Measurements from ENCODE around the gene CHERP. TPM values are rescaled to one million over a fixed set of nuclear protein-coding genes. Genes with fewer than 3 reads are reported as not detected.

Gene CHERP
- total and polyA plus RNA-seq, 2 of the 13 experiments (the other 11 are each of a cell fraction or from before 2014, with no cell fraction given) = 4.3 to 5.4 TPM

- Histone ChIP-seq H2AFZ (ENCODE audit: low read length) (no peak overlapping the region), H3K4me3 (replicated peaks in 1 of 3; ENCODE audit: insufficient read depth in 1 of 3, low read depth in 2 of 3, low read length in 3 of 3) (no peak overlapping the region), H3K27ac (ENCODE audit: extremely low read length, insufficient read depth, low read length) (no peak overlapping the region), H3K79me2 (ENCODE audit: insufficient read depth, low read length) (peaks cover 53% of the 10 kb centered on the region), H4K20me1 (ENCODE audit: insufficient read depth, low read length) (peaks cover 12% of the 10 kb centered on the region; the same call in 1 of the 2 replicates), H3K9ac (ENCODE audit: insufficient read depth, low read depth, low read length) (no peak overlapping the region), H3K27me3 (ENCODE audit: control insufficient read depth in 1 of 2, insufficient read depth in 2 of 2, low read length in 2 of 2) (no peaks in the 10 kb centered on the region; a peak in 1 of 5 replicates), H3K36me3 (replicated peaks in 1 of 2; ENCODE audit: control insufficient read depth in 1 of 2, insufficient read depth in 2 of 2, low read length in 2 of 2) (peaks cover 16 to 40% of the 10 kb centered on the region in 2 experiments; a peak in 4 of 5 replicates), H3K4me1 (ENCODE audit: insufficient read depth, low read length) (peaks cover 17% of the 10 kb centered on the region), H3K9me3 (ENCODE audit: low read length) (no peaks in the 10 kb centered on the region), H3K4me2 (ENCODE audit: low read depth, low read length) (no peak overlapping the region)
- TF ChIP-seq HMG20A (CRISPR knock-in tag; IDR thresholded peaks at IDR 0.05; ENCODE audit: borderline replicate concordance) (no peak), AGO2 (optimal IDR thresholded peaks at IDR 0.05; ENCODE audit: low read depth, low read length) (peak; percentile 54), HNRNPLL (IDR thresholded peaks at IDR 0.05; ENCODE audit: low read depth, low read length, poor library complexity, severe bottlenecking) (no peak), ATF4 (CRISPR knock-in tag; IDR thresholded peaks at IDR 0.05) (no peak), NKX3-1 (CRISPR knock-in tag; IDR thresholded peaks at IDR 0.05) (no peak), ZNF687 (CRISPR knock-in tag; IDR thresholded peaks at IDR 0.05) (peak; percentile 21; the same call in 1 of the 2 replicates), TEAD3 (CRISPR knock-in tag; optimal IDR thresholded peaks at IDR 0.05; ENCODE audit: borderline replicate concordance) (no peak), ZNF850 (CRISPR knock-in tag; conservative IDR thresholded peaks at IDR 0.05) (no peak), LBX2 (CRISPR knock-in tag; IDR thresholded peaks at IDR 0.05; ENCODE audit: borderline replicate concordance) (no peak), PLSCR1 (CRISPR knock-in tag; IDR thresholded peaks at IDR 0.05; ENCODE audit: borderline replicate concordance) (no peak)
- intact Hi-C loops (cut with micrococcal nuclease; ENCODE audit: unreplicated experiment) = no loop called here
- in situ Hi-C loops (cut with HindIII; ENCODE audit: extremely low pct_ligation_motif_present, low pct_unique_long_range_greater_than_20kb) = no loop called here
- no peak for FAIRE-seq
- ATAC-seq = no peak
- WGBS (ENCODE audit: low lambda C conversion rate) = 88% methylated on average over 14 of the region's 52 CpGs
- BruUV-seq (replicated peaks) = no TSS peak
- POLR2A ChIA-PET = interaction anchor here (1.2 kb wide), 1 partner anchor 8 kb away, joined by 3 read pairs; no protein-coding TSS in a partner anchor
- CTCF ChIA-PET (ENCODE audit: low intra/inter-chr PET ratio, low total read pairs) = no interaction called here
- DNase-seq (ENCODE audit: low spot score) = no peak
Measured at GRCh38 chr19:16576690-16577530, 34.7 kb upstream of the CHERP start.

All from HepG2 (cell line).